Activated naive CD8-positive, alpha-beta T cell treated with anti-CD3 and anti-CD28 coated beads, Interleukin-2, amount 10 ng/mL, durations not matched to agents 7 days and 5 days (primary cell): ENCODE results near the gene RARRES1. TPM values are rescaled to one million over a fixed set of nuclear protein-coding genes. Genes with fewer than 3 reads are reported as not detected.

Source experiments
- ATAC-seq: fragments of 150-1000 bp; cut with Tn5 transposase; one replicate; pipeline ENCODE4 v1.10.0; 2021; ENCODE audit warnings: low read depth, moderate library complexity
- POLR2A ChIA-PET: fragments of 350-600 bp; sonication (Branson Sonifier 250); formaldehyde crosslinking; loops from one replicate; lab custom pipeline; 2021; ENCODE audit warnings: antibody characterized with exemption; lab: Charles Lee
- DNase-seq: peaks from one replicate; pipeline ENCODE4 v3.0.0; 2021
- H3K27ac Mint-ChIP-seq: one replicate; pipeline ENCODE4 v1.8.0; 2022; ENCODE audit warnings: mild to moderate bottlenecking, mixed read lengths
- H3K27me3 Mint-ChIP-seq: one replicate; pipeline ENCODE4 v1.8.0; 2022; ENCODE audit warnings: mild to moderate bottlenecking, moderate library complexity, mixed read lengths
- H3K36me3 Mint-ChIP-seq: one replicate; pipeline ENCODE4 v1.8.0; 2021; ENCODE audit warnings: mild to moderate bottlenecking, mixed read lengths
- H3K4me1 Mint-ChIP-seq: one replicate; pipeline ENCODE4 v1.8.0; 2021; ENCODE audit warnings: mixed read lengths
- H3K4me3 Mint-ChIP-seq: one replicate; pipeline ENCODE4 v1.8.0; 2022; ENCODE audit warnings: mild to moderate bottlenecking, moderate library complexity, mixed read lengths
- H3K9me3 Mint-ChIP-seq: one replicate; pipeline ENCODE4 v1.8.0; 2021; ENCODE audit warnings: mixed read lengths
- total RNA-seq, 2 experiments: library from RNA; stranded (reverse); gene quantifications; one replicate each; pipeline ENCODE4 v1.2.3, GENCODE V29; 2021

RARRES1 gene
- total RNA-seq, 2 experiments from 2014 or later: not detected

- POLR2A ChIA-PET: no interaction called here
Observed at GRCh38 chr3:158680861-158681260, 51.4 kb downstream of the RARRES1 start.

GRCh38 chr3:158679547-158680000, 52.7 kb downstream of the RARRES1 start:
- no peak for ATAC-seq
- POLR2A ChIA-PET: no interaction called here
- H3K4me1 Mint-ChIP-seq: no peaks in the 10 kb centered on the region

More at GRCh38 chr3:158680861-158681260, 51.4 kb downstream of the RARRES1 start:
- DNase-seq (no peak), ATAC-seq (no peak)
- Mint-ChIP-seq H3K27me3 (no peaks in the 10 kb centered on the region), H3K9me3 (no peaks in the 10 kb centered on the region), H3K4me3 (no peak overlapping the region), H3K36me3 (peaks cover 9% of the 10 kb centered on the region), H3K4me1 (peaks cover 2% of the 10 kb centered on the region), H3K27ac (no peak overlapping the region)

GRCh38 chr3:158678687-158679086, 53.6 kb downstream of the RARRES1 start:
- no peak for ATAC-seq
- Mint-ChIP-seq H3K27ac (no peak overlapping the region), H3K4me1 (peaks cover 2% of the 10 kb centered on the region), H3K4me3 (no peak overlapping the region), H3K9me3 (no peaks in the 10 kb centered on the region), H3K27me3 (no peaks in the 10 kb centered on the region), H3K36me3 (peaks cover 9% of the 10 kb centered on the region)
- no peak for DNase-seq
- POLR2A ChIA-PET: no interaction called here

More at GRCh38 chr3:158679547-158680000, 52.7 kb downstream of the RARRES1 start:
- H3K27ac Mint-ChIP-seq: no peak overlapping the region
- peaks cover 9% of the 10 kb centered on the region for H3K36me3 Mint-ChIP-seq
- H3K9me3 Mint-ChIP-seq: no peaks in the 10 kb centered on the region
- H3K4me3 Mint-ChIP-seq: no peak overlapping the region
- no peaks in the 10 kb centered on the region for H3K27me3 Mint-ChIP-seq
- no peak for DNase-seq

- peak; percentile 99 for ATAC-seq
- peaks cover 11% of the 10 kb centered on the region for H3K36me3 Mint-ChIP-seq
- peak within 1 kb of the TSS; percentile 86 for H3K4me3 Mint-ChIP-seq
- peak; percentile 78 for DNase-seq
- peaks cover 18% of the 10 kb centered on the region for H3K4me1 Mint-ChIP-seq
- no peaks in the 10 kb centered on the region for H3K9me3 Mint-ChIP-seq
- POLR2A ChIA-PET: interaction anchor here (0.6 to 1.0 kb wide), 3 partner anchors 11 to 39 kb away, joined by 3 to 5 read pairs (median 4); partner anchors contain the start of gene GFM1
- no peaks in the 10 kb centered on the region for H3K27me3 Mint-ChIP-seq
- peak within 1 kb of the TSS; percentile 88 for H3K27ac Mint-ChIP-seq
Observed at GRCh38 chr3:158672215-158673176, 59.8 kb downstream of the RARRES1 start, which contains the start of gene LXN. LXN (minus strand) TSS chr3:158672648; CDS start chr3:158672478, 170 bp downstream.

GRCh38 chr3:158671821-158672214, 60.4 kb downstream of the RARRES1 start:
- Mint-ChIP-seq H3K27me3 (no peaks in the 10 kb centered on the region), H3K27ac (peak overlapping the region; percentile 88), H3K36me3 (peaks cover 12% of the 10 kb centered on the region), H3K9me3 (no peaks in the 10 kb centered on the region), H3K4me1 (peaks cover 18% of the 10 kb centered on the region), H3K4me3 (peak overlapping the region; percentile 86)
- ATAC-seq (no peak), DNase-seq (no peak)
- POLR2A ChIA-PET: interaction anchor here (0.6 to 1.0 kb wide), 3 partner anchors 12 to 40 kb away, joined by 3 to 5 read pairs (median 4); partner anchors contain the start of gene GFM1

- H3K27ac Mint-ChIP-seq: no peak overlapping the region
- no peaks in the 10 kb centered on the region for H3K27me3 Mint-ChIP-seq
- POLR2A ChIA-PET: no interaction called here
- H3K9me3 Mint-ChIP-seq: no peaks in the 10 kb centered on the region
- no peak overlapping the region for H3K4me3 Mint-ChIP-seq
- peaks cover 18% of the 10 kb centered on the region for H3K4me1 Mint-ChIP-seq
- peaks cover 17% of the 10 kb centered on the region for H3K36me3 Mint-ChIP-seq
- no peak for ATAC-seq
- no peak for DNase-seq
Observed at GRCh38 chr3:158668506-158668905, 63.8 kb downstream of the RARRES1 start.

- no peaks in the 10 kb centered on the region for H3K9me3 Mint-ChIP-seq
- peaks cover 6% of the 10 kb centered on the region for H3K4me1 Mint-ChIP-seq
- H3K4me3 Mint-ChIP-seq: no peak overlapping the region
- no peak overlapping the region for H3K27ac Mint-ChIP-seq
- H3K36me3 Mint-ChIP-seq: peaks cover 20% of the 10 kb centered on the region
- DNase-seq (no peak), ATAC-seq (no peak)
- POLR2A ChIA-PET: no interaction called here
- H3K27me3 Mint-ChIP-seq: no peaks in the 10 kb centered on the region
Observed at GRCh38 chr3:158666416-158666815, 65.8 kb downstream of the RARRES1 start.

GRCh38 chr3:158663832-158664231, 68.4 kb downstream of the RARRES1 start:
- POLR2A ChIA-PET: no interaction called here
- no peak overlapping the region for H3K27ac Mint-ChIP-seq
- peaks cover 18% of the 10 kb centered on the region for H3K36me3 Mint-ChIP-seq
- no peaks in the 10 kb centered on the region for H3K9me3 Mint-ChIP-seq
- H3K27me3 Mint-ChIP-seq: no peaks in the 10 kb centered on the region
- ATAC-seq: no peak
- H3K4me1 Mint-ChIP-seq: peaks cover 7% of the 10 kb centered on the region
- no peak overlapping the region for H3K4me3 Mint-ChIP-seq
- DNase-seq: no peak

GRCh38 chr3:158663246-158663645, 69.0 kb downstream of the RARRES1 start:
- Mint-ChIP-seq H3K36me3 (peaks cover 16% of the 10 kb centered on the region), H3K4me1 (peaks cover 9% of the 10 kb centered on the region), H3K4me3 (no peak overlapping the region), H3K27ac (no peak overlapping the region), H3K9me3 (no peaks in the 10 kb centered on the region), H3K27me3 (no peaks in the 10 kb centered on the region)
- no peak for ATAC-seq
- POLR2A ChIA-PET: no interaction called here
- DNase-seq: no peak

GRCh38 chr3:158660711-158661110, 71.5 kb downstream of the RARRES1 start:
- H3K9me3 Mint-ChIP-seq: no peaks in the 10 kb centered on the region
- H3K27ac Mint-ChIP-seq: no peak overlapping the region
- H3K27me3 Mint-ChIP-seq: no peaks in the 10 kb centered on the region
- ATAC-seq (no peak), DNase-seq (no peak)
- POLR2A ChIA-PET: no interaction called here
- H3K4me1 Mint-ChIP-seq: peaks cover 9% of the 10 kb centered on the region
- H3K4me3 Mint-ChIP-seq: no peak overlapping the region
- peaks cover 17% of the 10 kb centered on the region for H3K36me3 Mint-ChIP-seq

- no peaks in the 10 kb centered on the region for H3K9me3 Mint-ChIP-seq
- POLR2A ChIA-PET: interaction anchor here (1.3 kb wide), 1 partner anchor 14 kb away, joined by 4 read pairs; no protein-coding TSS in a partner anchor
- no peak overlapping the region for H3K4me3 Mint-ChIP-seq
- peak; percentile 74 for ATAC-seq
- peak; percentile 36 for DNase-seq
- peaks cover 17% of the 10 kb centered on the region for H3K36me3 Mint-ChIP-seq
- peaks cover 9% of the 10 kb centered on the region for H3K4me1 Mint-ChIP-seq
- H3K27me3 Mint-ChIP-seq: no peaks in the 10 kb centered on the region
- H3K27ac Mint-ChIP-seq: peak overlapping the region; percentile 30
Observed at GRCh38 chr3:158659454-158660237, 72.6 kb downstream of the RARRES1 start.

GRCh38 chr3:158658889-158659288, 73.4 kb downstream of the RARRES1 start:
- Mint-ChIP-seq H3K9me3 (no peaks in the 10 kb centered on the region), H3K27ac (no peak overlapping the region), H3K4me3 (no peak overlapping the region), H3K36me3 (peaks cover 15% of the 10 kb centered on the region), H3K4me1 (peaks cover 7% of the 10 kb centered on the region), H3K27me3 (no peaks in the 10 kb centered on the region)
- DNase-seq (no peak), ATAC-seq (no peak)
- POLR2A ChIA-PET: interaction anchor here (1.3 kb wide), 1 partner anchor 14 kb away, joined by 4 read pairs; no protein-coding TSS in a partner anchor

- Mint-ChIP-seq H3K4me3 (no peak overlapping the region), H3K36me3 (peaks cover 29% of the 10 kb centered on the region), H3K9me3 (no peaks in the 10 kb centered on the region), H3K27me3 (no peaks in the 10 kb centered on the region), H3K4me1 (peaks cover 3% of the 10 kb centered on the region), H3K27ac (no peak overlapping the region)
- ATAC-seq: no peak
- DNase-seq: no peak
- POLR2A ChIA-PET: interaction anchor here (1.9 kb wide), 1 partner anchor 8 kb away, joined by 4 read pairs; the partner anchor contains the start of gene GFM1
Observed at GRCh38 chr3:158652463-158652862, 79.8 kb downstream of the RARRES1 start.
